HG03520 (cell line): ENCODE results near the gene STRN.
"Not testable (repeated sequence)": the region's sequence is repeated elsewhere in the genome, so short reads cannot be mapped to it uniquely, and the experiment has no call there.

Experiments
- ATAC-seq: cut with Tn5 transposase; IDR thresholded peaks from one replicate; pipeline ENCODE4 v1.9.1; 2021; ENCODE audit warnings: mild to moderate bottlenecking, moderate library complexity; ENCODE audit not compliant: unreplicated experiment

Gene STRN

DNA sequence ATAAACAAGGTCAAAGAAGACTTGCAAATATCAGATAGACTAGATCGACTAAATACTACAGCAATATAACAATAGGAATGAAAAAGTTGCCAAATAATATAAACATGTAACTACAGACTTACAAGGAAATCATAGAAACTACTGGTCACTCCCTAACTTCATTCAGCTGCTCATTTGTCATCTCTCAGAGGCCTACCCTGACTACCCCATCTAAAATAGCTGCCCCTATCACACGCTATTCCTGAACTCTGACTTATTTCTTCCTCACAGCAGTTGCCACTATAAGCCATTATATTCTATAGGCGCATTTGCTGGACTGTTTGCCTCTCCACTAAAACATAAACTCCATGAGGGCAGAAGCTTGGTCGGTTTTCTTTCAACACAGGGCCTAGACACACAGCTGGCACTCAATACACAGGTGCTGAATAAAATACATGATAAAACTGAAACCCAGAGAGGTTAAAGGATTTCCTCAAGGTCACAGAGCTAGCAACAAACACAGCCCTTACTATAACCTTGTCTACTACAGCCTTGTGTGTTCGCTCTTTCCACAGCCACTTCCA lies 1.8 kb downstream of the STRN start:
- no peak for ATAC-seq

DNA sequence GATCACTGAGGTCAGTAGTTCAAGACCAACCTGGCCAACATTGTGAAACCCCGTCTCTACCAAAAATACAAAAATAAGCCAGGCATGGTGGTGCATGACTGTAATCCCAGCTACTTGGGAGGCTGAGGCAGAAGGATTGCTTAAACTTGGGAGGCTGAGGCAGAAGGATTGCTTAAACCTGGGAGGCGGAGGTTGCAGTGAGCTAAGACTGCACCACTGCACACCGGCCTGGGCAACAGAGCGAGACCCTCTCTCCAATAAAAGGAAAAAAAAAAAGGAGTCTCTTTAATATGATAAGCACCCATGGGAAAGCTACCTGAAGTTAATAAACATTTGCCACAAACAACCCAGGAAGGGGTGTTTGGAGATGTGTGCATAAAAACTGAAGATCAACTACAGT lies 2.6 kb downstream of the STRN start:
- ATAC-seq, result no peak

DNA sequence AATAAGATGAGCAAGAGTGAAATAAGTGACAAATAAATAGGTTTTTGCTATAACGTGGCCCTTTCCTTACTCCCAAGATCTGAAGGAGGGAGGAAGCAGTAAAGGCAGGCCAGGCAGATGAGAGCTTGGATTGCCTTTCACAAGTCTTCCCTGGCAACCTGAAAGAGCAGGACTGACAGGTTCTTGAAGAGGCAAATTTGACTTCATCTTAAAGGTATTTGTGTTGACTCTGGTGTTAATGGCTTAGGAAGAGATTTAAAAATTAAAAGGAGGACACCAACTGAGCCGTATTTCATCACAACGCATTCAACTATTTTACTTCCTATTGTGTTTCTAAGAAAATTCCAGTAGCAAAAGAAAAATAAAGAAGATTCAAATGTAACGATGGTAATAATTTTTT lies 3.2 kb downstream of the STRN start:
- ATAC-seq, result no peak

DNA sequence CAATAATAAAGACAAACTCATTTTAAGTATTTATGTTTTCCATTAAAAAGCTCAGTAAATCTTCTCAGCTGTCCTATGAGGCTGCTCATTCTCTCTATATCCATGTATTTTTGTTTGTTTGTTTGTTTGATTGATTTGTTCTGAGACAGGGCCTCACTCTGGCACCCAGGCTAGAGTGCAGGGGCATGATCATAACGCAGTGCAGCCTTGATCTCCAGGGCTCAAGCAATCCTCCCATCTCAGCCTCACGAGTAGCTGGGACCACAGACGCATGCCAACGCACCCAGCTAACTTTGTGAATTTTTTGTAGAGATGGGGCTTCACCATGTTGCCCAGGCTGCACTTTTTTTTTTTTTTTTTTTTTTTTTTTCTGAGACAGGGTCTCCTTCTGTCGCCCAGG lies 5.6 kb downstream of the STRN start:
- ATAC-seq, result no peak

DNA sequence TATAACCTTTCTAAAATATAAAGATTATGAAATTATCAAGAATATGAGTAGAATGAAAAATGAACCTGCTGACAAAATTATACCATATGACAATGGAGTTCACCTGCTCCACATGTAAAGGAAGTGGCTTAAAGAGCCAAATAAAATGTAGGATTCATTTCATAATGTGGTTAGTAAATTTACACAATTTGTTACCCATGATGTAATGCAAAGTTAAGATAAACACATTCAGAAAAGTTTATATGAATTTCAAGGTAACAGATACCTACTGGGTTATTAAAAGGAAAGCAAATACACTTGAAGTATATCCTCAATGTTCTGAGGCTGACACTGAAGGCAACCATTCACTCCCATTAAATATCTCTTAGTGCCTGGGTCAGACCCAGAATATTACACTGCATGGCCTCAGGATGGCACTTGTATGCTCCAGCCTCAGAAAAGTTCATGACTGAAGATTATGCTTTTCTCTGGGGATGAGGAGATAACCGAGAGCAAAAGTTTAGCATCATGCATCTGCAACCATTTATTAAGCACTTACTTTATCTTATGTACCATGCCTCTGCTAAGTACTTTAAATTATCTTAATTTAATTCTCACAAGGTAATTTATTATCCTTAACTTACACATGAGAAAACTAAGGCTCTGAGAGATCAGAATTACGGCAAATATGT lies 6.2 kb downstream of the STRN start:
- ATAC-seq, result no peak

DNA sequence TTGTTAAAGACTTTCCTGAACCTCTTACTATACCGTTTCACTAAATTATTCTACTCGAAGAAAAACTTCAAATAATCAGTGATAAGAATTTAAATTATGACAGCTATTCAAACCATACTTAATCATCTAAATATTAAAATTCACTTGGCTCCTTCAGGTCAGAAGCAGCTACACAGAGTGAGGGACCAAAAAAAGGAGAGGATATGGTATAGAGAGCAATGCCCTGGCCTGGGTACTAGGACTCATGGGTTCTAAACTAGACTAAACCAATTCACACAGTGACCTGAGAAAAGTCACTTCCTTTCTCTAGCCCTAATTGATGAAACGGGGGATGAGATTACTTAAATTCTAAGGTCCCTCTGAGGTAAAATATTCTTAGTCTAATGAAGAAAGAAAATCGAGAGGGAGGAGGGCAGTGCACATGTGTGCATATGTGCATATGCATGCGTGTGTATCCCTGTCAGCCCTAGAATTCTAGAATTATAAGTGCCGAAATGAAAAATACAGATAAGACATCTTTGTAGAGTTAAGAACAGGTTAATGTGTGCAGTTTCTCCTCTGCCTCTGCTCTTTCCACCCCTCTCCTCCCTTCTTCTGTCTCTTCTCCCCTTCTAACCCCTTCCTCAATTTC lies 11.2 kb downstream of the STRN start:
- no peak for ATAC-seq

DNA sequence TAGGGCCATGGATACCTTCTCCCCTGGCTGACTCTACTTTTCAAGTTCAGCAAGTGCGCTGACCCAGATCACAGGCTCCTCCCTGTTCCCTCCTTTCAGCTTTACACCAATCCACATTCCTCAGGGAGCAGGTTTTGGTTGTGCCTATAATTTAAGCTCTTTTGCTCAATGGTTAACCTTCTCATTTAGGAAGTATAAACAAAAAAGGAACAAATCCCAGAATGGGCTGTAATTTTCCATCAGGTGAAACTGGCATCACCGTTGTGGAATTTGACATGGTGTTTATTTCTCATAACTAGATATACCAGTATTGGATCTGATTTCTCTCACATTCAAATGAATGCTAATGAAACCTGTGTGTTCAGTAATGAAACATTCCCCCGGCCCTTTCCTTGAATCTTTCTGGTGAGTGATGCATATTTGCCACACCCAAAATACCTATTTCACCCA lies 13.6 kb downstream of the STRN start:
- ATAC-seq, result no peak

DNA sequence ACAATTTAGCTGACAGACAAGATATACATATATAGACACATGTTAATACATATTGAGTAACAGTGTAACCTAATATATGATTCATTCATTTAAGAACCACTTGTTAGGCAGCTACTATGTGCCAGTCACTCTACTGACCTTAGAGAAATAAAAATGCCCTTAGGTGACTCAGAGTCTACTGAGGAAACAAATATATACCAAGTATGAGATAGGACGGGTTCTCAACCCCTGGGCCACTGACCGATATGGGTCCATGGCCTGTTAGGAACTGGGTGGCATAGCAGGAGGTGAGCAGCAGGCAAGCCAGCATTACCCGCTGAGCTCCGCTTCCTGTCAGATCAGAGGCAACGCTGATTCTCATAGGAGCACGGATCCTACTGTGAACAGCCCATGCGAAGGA lies 14.8 kb downstream of the STRN start:
- no peak for ATAC-seq

DNA sequence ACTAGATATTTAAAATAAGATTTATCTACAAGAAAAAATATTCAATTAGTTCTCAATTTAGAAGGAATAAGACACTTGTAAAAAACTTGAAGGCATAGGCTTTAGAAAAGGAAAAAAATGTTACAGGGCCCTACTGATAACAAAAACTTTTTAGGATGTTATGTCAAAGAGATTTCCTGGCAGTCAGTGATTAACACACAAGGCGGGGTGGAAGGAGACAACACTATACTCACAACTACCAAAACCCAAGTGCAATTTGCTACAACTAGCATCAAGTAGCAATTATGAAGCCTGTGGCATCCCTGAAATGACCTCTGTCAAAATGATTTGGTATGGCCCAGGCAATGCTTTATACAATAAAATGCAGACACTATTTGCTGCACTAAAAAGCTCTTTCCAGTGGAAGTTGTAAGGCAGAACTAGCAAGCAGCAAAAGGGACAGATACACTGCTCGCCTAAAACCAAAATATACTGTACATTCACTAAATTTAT lies 15.3 kb downstream of the STRN start:
- ATAC-seq, result no peak

DNA sequence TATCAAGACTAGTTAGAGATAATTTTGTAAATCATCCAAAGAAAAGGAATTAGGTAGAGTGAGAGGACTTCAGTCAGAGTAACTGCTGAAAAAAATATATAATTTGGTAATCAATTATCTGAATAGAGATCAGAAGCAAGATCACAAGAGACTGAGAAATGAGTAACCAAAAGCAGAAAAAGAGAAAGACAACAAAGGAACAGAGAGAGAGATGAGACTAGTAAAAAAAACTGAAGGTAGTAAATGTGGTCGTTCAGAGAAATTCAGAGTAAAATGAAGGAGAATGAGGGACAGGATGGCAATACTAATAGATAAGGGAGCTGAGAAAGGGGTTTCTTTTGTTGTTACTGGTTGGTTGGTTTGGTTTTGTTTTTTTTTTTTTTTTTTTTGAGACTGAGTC lies 16.5 kb downstream of the STRN start:
- no peak for ATAC-seq

DNA sequence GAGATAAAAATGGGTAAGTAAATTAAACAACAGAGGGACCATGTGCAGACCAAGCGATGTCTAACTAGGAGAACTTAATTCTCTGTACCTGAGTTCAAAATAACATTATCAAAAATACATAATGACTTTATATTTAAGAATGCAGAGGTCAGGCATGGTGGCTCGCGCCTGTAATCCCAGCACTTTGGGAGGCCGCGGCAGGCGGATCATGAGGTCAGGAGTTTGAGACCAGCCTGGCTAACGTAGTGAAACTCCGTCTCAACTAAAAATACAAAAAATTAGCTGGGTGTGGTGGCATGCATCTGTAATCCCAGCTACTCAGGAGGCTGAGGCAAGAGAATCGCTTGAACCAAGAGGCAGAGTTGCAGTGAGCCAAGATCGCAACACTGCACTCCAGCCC lies 21.1 kb downstream of the STRN start:
- not testable (repeated sequence) for ATAC-seq

DNA sequence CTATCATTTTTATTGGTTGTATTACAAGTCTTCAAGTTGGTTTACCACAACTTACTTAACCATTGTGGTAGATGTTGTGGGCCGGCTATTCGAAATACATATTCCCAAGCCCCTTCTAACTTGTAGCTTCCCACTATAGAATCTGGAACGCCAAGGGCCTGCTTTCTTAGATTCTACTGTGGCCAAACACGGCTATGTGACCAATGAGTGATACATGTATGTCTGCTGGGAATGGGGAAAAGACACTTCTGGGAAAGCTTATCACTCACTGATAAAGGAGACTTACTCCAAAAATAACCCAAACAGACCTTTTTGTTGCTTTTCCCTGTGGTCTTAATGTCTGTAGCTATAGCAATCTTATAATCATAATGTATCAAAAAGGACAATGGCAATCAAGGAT lies 24.5 kb downstream of the STRN start:
- no peak for ATAC-seq

DNA sequence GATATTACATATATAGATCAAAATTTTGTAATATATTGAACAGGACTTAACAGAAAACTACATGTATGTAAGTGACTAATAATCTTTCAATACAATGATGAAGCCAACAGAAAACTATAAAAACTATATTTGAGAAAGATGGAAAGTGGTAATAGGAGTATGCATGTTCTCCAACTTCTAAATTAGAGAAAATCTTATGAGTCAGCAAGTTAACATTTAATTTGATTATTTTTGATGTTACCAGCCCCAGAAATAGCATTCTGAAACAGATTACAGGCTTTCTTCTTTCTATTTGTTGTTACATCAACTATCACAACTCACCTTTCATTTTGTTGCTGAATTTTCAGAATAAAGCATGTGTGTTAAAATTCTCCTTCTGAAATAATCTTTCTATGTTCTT lies 29.8 kb downstream of the STRN start:
- not testable (repeated sequence) for ATAC-seq

DNA sequence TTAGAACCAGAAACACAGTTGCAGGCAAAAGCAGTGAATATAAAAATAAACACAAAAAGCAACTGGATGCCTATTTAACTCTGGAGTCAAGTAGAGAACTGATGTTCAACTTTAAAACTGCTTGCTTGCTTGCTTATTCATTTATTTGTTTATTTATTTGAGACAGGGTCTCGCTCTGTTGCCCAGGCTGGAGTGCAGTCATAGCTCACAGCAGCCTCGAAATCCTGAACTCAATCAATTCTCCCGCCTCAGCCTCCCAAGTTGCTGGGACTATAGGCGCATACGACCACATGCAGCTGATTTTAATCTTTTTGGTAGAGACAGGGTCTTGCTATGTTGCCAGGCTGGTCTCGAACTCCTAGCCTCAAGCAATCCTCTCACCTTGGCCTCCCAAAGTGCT lies 34.6 kb downstream of the STRN start:
- ATAC-seq, result not testable (repeated sequence)

DNA sequence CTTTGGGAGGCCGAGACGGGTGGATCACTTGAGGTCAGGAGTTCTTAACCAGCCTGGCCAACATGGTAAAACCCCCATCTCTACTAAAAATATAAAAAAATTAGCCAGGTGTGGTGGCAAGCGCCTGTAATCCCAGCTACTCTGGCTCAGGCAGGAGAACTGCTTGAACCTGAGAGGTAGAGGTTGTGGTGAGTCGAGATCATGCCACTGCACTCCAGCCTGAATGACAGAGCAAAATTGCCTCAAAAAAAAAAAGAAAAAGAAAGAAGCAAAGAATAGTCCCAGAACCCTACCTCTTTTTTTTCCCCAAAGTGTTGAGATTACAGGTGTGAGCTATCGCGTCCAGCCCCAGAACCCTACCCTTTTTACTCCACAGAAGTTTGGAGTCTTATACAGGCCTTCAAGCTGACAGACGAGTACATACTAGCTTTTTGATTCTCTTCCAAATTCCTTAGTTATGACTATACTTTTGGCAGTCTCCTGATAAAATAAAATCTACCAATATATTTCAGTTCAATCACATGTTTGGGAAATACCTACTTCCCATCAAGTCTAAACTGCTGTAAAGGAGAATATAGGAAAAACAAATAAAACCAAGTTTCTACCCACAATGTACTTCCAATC lies 35.4 kb downstream of the STRN start:
- not testable (repeated sequence) for ATAC-seq

DNA sequence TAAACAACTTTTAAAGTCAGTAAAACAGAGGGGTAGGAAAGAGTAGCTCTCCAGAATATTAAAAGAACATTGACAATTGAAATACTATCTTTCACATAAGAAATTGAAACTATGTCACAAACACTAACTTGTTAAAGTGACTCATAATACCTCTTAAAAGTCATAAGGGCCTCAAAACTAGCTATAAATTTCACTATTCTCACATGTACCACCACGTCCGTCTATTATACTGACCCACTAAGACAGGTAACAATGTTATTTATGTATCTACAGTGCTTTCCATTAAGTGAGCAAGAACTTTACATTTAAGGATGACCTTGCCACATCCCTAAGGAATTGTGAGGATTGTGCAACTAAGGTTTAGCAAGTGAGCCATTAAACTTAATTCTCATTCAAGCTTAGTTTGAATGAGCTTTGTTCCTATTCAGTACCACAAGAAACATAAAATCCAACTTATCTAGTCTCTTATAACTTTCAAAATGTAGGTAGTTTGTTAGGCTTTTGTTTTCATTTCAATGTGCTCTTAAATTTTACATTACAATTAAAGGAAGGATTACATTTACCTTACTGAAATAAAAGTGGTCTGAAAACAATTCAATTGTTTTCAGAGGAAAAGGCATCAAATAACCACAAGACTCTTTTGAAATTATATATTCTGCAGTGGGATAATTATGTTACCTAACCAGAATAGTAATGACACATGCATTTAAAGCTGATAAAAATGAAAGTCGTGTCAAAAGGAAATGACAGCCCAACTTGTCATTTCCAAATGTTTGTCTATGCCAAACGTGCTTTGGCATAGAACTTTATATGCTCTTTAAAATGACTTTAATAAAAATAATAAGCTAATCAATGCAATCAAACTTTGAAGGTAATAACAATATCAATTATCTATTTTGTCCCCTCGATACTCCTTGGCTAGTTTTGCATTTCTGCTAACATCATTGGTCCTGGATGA lies 39.9 kb downstream of the STRN start:
- not testable (repeated sequence) for ATAC-seq

DNA sequence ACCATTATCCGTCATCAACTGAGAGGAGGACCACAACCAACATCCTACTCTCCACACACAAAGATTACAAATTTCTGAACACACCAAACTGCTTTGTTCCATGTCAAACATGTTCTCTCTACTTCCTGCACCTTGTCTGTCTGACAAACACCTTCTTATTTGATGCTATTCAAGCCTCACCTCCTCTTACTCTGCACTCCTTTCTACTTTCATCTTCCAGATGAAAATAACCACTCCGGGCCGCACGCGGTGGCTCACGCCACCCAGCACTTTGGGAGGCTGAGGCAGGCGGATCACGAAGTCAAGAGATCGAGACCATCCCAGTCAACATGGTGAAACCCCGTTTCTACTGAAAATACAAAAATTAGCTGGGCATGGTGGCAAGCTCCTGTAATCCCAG lies 43.7 kb downstream of the STRN start:
- not testable (repeated sequence) for ATAC-seq

DNA sequence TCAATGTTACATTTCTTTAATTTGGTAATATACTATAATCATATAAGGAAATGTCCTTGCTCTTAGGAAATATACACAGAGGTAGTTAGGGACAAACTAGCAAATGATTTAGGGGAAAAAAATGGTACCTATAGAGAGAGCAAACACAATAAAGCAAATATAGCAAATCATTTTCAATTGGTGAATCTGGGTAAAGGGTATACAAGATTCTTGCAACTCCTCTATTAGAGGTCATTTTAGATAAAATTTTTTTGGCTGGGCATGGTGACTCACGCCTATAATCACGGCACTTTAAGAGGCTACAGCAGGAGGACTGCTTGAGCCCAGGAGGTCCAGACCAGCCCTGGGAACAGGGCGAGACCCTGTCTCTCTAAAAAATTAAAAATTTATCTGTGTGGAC lies 44.4 kb downstream of the STRN start:
- ATAC-seq, result no peak

DNA sequence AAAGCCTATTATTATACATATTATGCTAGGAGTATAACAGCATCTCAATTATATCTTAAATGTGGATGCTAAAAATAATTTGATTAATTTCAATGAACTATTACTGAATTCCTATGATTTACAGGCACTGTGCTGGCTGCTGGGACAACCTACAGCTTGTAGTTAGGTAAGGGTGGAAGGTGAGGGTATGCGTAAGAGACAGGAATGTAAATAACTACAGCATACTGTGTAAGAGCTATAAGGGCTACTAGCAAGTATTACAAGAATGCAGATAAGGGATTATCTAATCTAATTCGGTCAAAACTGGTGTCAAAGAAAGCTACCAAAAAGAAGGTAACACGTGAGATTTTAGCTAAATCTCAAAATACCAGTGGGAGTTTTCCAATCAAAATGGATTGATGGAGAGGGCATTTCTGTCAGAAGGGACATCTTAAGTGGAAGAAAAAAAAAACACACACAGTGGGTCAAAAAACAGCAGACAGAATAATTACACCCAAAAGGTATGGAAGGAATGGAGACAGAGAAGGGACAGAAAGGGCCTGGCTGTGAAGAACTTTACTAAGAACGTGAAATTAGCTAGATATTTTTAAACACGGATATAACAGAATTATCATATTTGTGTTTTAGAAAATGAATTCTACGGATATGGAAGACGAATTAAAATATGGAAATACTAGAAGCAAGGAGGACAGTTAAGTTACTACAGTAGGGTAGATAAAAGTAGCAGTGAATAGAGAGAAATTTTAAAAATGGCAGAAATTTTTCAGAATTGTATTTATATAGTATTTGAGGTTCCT lies 47.1 kb downstream of the STRN start:
- ATAC-seq, result no peak

DNA sequence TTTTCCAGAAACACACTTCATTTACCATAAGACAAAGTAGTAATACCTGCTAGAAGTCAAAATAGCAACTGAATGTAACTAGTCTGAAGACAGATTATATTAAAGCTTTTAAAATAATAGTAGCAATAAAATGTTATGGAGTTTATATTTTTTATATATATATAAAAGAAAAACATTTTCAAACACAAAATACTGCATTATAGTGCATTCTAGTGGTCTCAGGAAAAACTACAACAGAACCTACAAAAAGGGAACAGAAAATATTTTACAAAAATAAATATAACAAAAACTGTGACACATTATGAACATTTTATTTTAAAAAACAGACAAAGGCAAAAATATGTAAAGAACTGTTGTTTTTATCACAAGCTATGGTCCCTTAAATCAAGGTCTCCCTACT lies 48.0 kb downstream of the STRN start:
- no peak for ATAC-seq
